A673 (cell line): ENCODE measurements around the gene P4HA2. TPM values are rescaled to one million over a fixed set of nuclear protein-coding genes. Genes with fewer than 3 reads are reported as not detected.
A peak's percentile ranks its signal among the peaks of the same experiment; 100 is the strongest.

Experiments
- BruUV-seq: library from RNA; stranded (reverse); fragments of 400-500 nt; replicated peaks from 2 replicates; lab custom pipeline; 2021; lab: Mats Ljungman, UMichigan
- CTCF ChIA-PET: fragments of 300-600 bp; sonication (Branson Sonifier 250); formaldehyde crosslinking; loops from one replicate; lab custom pipeline; 2022; ENCODE audit warnings: antibody characterized with exemption; lab: Charles Lee
- POLR2A ChIA-PET: fragments of 300-600 bp; sonication (Branson Sonifier 250); formaldehyde crosslinking; loops from one replicate; lab custom pipeline; 2022; ENCODE audit warnings: antibody characterized with exemption; ENCODE audit not compliant: low non-redundant PET; lab: Charles Lee
- DNase-seq: peaks from one replicate; pipeline ENCODE4 v3.0.0-alpha.2; 2015; ENCODE audit warnings: low spot score
- H3K27ac ChIP-seq: fragments of 200-600 bp; sonication (generic); 2 replicates; pipeline ENCODE4 v1.5.1; 2016; ENCODE audit warnings: mixed run types, low read depth, mild to moderate bottlenecking, mixed read lengths, antibody characterized with exemption, low read length; ENCODE audit not compliant: poor library complexity, severe bottlenecking
- H3K27me3 ChIP-seq: fragments of 200-600 bp; sonication (generic); replicated peaks from 2 replicates; pipeline ENCODE4 v1.6.1; 2017; ENCODE audit warnings: mixed run types, low read depth, mild to moderate bottlenecking, mixed read lengths, antibody characterized with exemption, low read length; ENCODE audit not compliant: insufficient read depth, poor library complexity
- H3K36me3 ChIP-seq: fragments of 200-600 bp; sonication (generic); 2 replicates; pipeline ENCODE4 v1.6.1; 2016; ENCODE audit warnings: mixed run types, mild to moderate bottlenecking, mixed read lengths, antibody characterized with exemption, low read length; ENCODE audit not compliant: insufficient read depth, poor library complexity, severe bottlenecking
- H3K4me1 ChIP-seq: fragments of 200-600 bp; sonication (generic); 2 replicates; pipeline ENCODE4 v1.6.1; 2017; ENCODE audit warnings: mixed run types, mild to moderate bottlenecking, mixed read lengths, antibody characterized with exemption, low read length; ENCODE audit not compliant: insufficient read depth, poor library complexity, severe bottlenecking
- H3K4me3 ChIP-seq: fragments of 200-600 bp; sonication (generic); 2 replicates; pipeline ENCODE4 v1.5.1; 2016; ENCODE audit warnings: low read depth, mixed run types, mild to moderate bottlenecking, mixed read lengths, low read length; ENCODE audit not compliant: poor library complexity, severe bottlenecking
- H3K9me3 ChIP-seq: fragments of 200-600 bp; sonication (generic); 2 replicates; pipeline ENCODE4 v1.6.1; 2016; ENCODE audit warnings: mixed run types, low read depth, mild to moderate bottlenecking, mixed read lengths, antibody characterized with exemption, low read length; ENCODE audit not compliant: poor library complexity, severe bottlenecking
- EZH2 ChIP-seq: fragments of 200-600 bp; sonication (generic); IDR thresholded peaks from 2 replicates; pipeline ENCODE4 v1.6.1; 2017; ENCODE audit warnings: borderline replicate concordance, low read depth, mild to moderate bottlenecking, mixed read lengths, antibody characterized with exemption, low read length; ENCODE audit not compliant: poor library complexity, severe bottlenecking
- intact Hi-C: fragments of 100-400 bp; cut with micrococcal nuclease; formaldehyde crosslinking; loops from one replicate; pipeline ENCODE4 v1.10.0; 2022; ENCODE audit not compliant: unreplicated experiment
- total RNA-seq: library from RNA; stranded (reverse); gene quantifications from 2 replicates; pipeline ENCODE4 v1.2.3, GENCODE V29; 2021
- TF ChIP-seq, protein P1 (sequence below): fragments of 300-800, 200-600 bp; sonication (generic); conservative IDR thresholded peaks from 2 replicates; pipeline ENCODE4 v1.5.1; 2017; ENCODE audit warnings: low read depth, mild to moderate bottlenecking, antibody characterized with exemption, low read length, moderate library complexity, mixed read lengths

Gene P4HA2
- total RNA-seq, 1 experiment from 2014 or later, result 2.8 TPM

- no TSS peak for BruUV-seq
Measured at GRCh38 chr5:132265336-132266030, 37.8 kb upstream of the P4HA2 start.

GRCh38 chr5:132264546-132265335, 37.1 kb upstream of the P4HA2 start:
- H3K4me3 ChIP-seq, result no peak overlapping the region
- no peak overlapping the region for H3K27ac ChIP-seq
- ChIA-PET CTCF (no interaction called here), POLR2A (no interaction called here)
- BruUV-seq, result no TSS peak
- H3K27me3 ChIP-seq, result no peaks in the 10 kb centered on the region
- H3K4me1 ChIP-seq, result peaks cover 7% of the 10 kb centered on the region
- TF ChIP-seq EZH2, result no peak
- TF ChIP-seq, protein P1, sequence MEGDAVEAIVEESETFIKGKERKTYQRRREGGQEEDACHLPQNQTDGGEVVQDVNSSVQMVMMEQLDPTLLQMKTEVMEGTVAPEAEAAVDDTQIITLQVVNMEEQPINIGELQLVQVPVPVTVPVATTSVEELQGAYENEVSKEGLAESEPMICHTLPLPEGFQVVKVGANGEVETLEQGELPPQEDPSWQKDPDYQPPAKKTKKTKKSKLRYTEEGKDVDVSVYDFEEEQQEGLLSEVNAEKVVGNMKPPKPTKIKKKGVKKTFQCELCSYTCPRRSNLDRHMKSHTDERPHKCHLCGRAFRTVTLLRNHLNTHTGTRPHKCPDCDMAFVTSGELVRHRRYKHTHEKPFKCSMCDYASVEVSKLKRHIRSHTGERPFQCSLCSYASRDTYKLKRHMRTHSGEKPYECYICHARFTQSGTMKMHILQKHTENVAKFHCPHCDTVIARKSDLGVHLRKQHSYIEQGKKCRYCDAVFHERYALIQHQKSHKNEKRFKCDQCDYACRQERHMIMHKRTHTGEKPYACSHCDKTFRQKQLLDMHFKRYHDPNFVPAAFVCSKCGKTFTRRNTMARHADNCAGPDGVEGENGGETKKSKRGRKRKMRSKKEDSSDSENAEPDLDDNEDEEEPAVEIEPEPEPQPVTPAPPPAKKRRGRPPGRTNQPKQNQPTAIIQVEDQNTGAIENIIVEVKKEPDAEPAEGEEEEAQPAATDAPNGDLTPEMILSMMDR, result no peak
- H3K9me3 ChIP-seq, result no peaks in the 10 kb centered on the region
- intact Hi-C loops, result no loop called here
- no peak for DNase-seq
- H3K36me3 ChIP-seq, result no peaks in the 10 kb centered on the region

More at GRCh38 chr5:132265336-132266030, 37.8 kb upstream of the P4HA2 start:
- intact Hi-C loops, result no loop called here
- Histone ChIP-seq H3K9me3 (no peaks in the 10 kb centered on the region), H3K27me3 (no peaks in the 10 kb centered on the region), H3K27ac (no peak overlapping the region), H3K4me1 (peaks cover 5% of the 10 kb centered on the region), H3K4me3 (no peak overlapping the region), H3K36me3 (no peaks in the 10 kb centered on the region)
- peak; percentile 38 for DNase-seq
- ChIA-PET POLR2A (no interaction called here), CTCF (no interaction called here)
- TF ChIP-seq, protein P1, result no peak
- no peak for TF ChIP-seq EZH2

DNA sequence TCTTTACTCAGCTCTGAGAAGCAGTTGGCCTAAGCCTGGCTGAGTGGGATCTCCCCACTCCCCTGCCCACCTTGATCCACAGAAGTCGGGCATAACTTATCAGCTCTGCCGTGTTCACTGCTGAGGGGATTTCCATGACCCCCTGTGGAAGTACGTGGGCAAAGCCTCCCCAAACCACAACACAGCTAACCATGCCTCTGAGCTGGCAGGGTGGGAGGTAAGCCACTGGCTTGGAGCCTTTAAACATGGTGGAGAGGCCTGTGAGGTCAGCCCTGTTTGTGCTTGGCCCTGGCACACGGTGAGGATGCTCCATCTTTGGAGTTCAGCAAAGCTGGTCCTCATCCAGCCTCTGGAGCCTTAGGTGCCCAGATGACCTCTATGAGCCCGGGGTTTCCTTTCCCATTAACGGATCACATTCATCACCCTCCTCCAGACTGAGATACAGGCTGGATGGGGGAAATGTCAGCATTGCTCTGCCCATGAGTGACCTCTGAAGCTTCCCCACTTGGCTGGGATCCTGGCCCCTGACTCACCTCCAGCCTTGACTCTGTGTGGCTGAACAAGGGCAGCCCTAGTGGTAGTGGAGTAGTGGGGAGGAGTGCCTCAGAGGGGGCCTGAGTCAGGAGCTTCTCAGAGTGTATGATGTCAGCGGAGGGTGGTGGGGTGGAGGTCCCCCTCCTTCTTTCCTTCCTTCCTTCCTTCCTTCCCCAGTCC, 36.1 kb upstream of the P4HA2 start:
- BruUV-seq, result no TSS peak
- Histone ChIP-seq H3K27ac (no peak overlapping the region), H3K36me3 (no peaks in the 10 kb centered on the region), H3K9me3 (no peaks in the 10 kb centered on the region), H3K4me3 (no peak overlapping the region), H3K27me3 (no peaks in the 10 kb centered on the region), H3K4me1 (peaks cover 10% of the 10 kb centered on the region)
- TF ChIP-seq EZH2, result no peak
- TF ChIP-seq, protein P1, result no peak
- intact Hi-C loops, result no loop called here
- DNase-seq, result no peak
- CTCF ChIA-PET, result no interaction called here
- POLR2A ChIA-PET, result no interaction called here
